HEK293 (cell line): ENCODE results near the gene LLCFC1.

ENCODE experiments used
- CTCF ChIA-PET: fragments of 350-600 bp; formaldehyde crosslinking; extraction: SDS; loops from one replicate; lab custom pipeline; 2021; ENCODE audit warnings: antibody characterized with exemption; lab: Yijun Ruan, JAX
- POLR2A ChIA-PET: fragments of 300-600 bp; formaldehyde crosslinking; extraction: SDS; loops from one replicate; lab custom pipeline; 2020; ENCODE audit warnings: antibody characterized with exemption, inconsistent platforms; lab: Yijun Ruan, JAX
- H3K27ac ChIP-seq: fragments of 200-500 bp; sonication (Bioruptor generic); 2 replicates; pipeline ENCODE4 v1.5.1; 2014; ENCODE audit warnings: low read depth, low read length, control low read depth, inconsistent platforms; ENCODE audit errors: extremely low read depth
- H3K36me3 ChIP-seq, 2 experiments: fragments of 200-500 bp in 1 of 2; sonication (Bioruptor generic) in 1 of 2; 1 replicate in 1 of 2; 2 replicates in 1 of 2; pipeline ENCODE4 v1.5.1; 2014 to 2017; ENCODE audit warnings: inconsistent platforms in 2 of 2, low read length in 2 of 2; ENCODE audit not compliant: control insufficient read depth in 2 of 2, insufficient read depth in 1 of 2
- H3K4me1 ChIP-seq: fragments of 200-500 bp; sonication (Bioruptor generic); 2 replicates; pipeline ENCODE4 v1.5.1; 2014; ENCODE audit warnings: mild to moderate bottlenecking, low read length, inconsistent platforms; ENCODE audit not compliant: control insufficient read depth, insufficient read depth
- H3K4me3 ChIP-seq: 2 replicates; pipeline ENCODE4 v1.5.1; 2011; ENCODE audit warnings: low read depth, mild to moderate bottlenecking, control low read depth, low read length, moderate library complexity
- H3K9me3 ChIP-seq: fragments of 200-500 bp; sonication (Bioruptor generic); 2 replicates; pipeline ENCODE4 v1.5.1; 2014; ENCODE audit warnings: low read depth, low read length, inconsistent platforms; ENCODE audit not compliant: control insufficient read depth, insufficient read depth
- SCRT1 ChIP-seq: fragments of 450-650 bp; formaldehyde crosslinking; IDR thresholded peaks from 2 replicates; pipeline ENCODE4 v1.5.1; 2016; ENCODE audit warnings: missing biosample characterization, missing genetic modification characterization, borderline replicate concordance
- SP7 ChIP-seq: fragments of 450-650 bp; formaldehyde crosslinking; IDR thresholded peaks from 2 replicates; pipeline ENCODE4 v1.5.1; 2016; ENCODE audit warnings: missing biosample characterization, missing genetic modification characterization
- ZBTB17 ChIP-seq: fragments of 450-650 bp; formaldehyde crosslinking; IDR thresholded peaks from 2 replicates; pipeline ENCODE4 v1.5.1; 2016; ENCODE audit warnings: missing biosample characterization, missing genetic modification characterization
- ZBTB48 ChIP-seq: fragments of 450-650 bp; formaldehyde crosslinking; IDR thresholded peaks from 2 replicates; pipeline ENCODE4 v1.5.1; 2016; ENCODE audit warnings: missing biosample characterization, missing genetic modification characterization
- ZFP37 ChIP-seq: fragments of 450-650 bp; formaldehyde crosslinking; IDR thresholded peaks from 2 replicates; pipeline ENCODE4 v1.5.1; 2016; ENCODE audit warnings: missing biosample characterization, missing genetic modification characterization
- ZFP69B ChIP-seq: fragments of 450-650 bp; formaldehyde crosslinking; IDR thresholded peaks from 2 replicates; pipeline ENCODE4 v1.5.1; 2016; ENCODE audit warnings: missing biosample characterization, missing genetic modification characterization
- ZNF133 ChIP-seq: fragments of 450-650 bp; formaldehyde crosslinking; IDR thresholded peaks from 2 replicates; pipeline ENCODE4 v1.5.1; 2016; ENCODE audit warnings: missing biosample characterization, missing genetic modification characterization
- ZNF37A ChIP-seq: fragments of 450-650 bp; IDR thresholded peaks from 2 replicates; pipeline ENCODE4 v1.5.1; 2018; ENCODE audit warnings: missing biosample characterization, missing genetic modification characterization
- ZNF473 ChIP-seq: fragments of 450-650 bp; formaldehyde crosslinking; IDR thresholded peaks from 2 replicates; pipeline ENCODE4 v1.5.1; 2017; ENCODE audit warnings: missing biosample characterization, missing genetic modification characterization
- ZNF530 ChIP-seq: fragments of 450-650 bp; formaldehyde crosslinking; IDR thresholded peaks from 2 replicates; pipeline ENCODE4 v1.5.1; 2016; ENCODE audit warnings: low read depth, missing biosample characterization, missing genetic modification characterization
- ZNF555 ChIP-seq: fragments of 450-650 bp; formaldehyde crosslinking; conservative IDR thresholded peaks from 2 replicates; pipeline ENCODE4 v1.5.1; 2017; ENCODE audit warnings: missing biosample characterization, mild to moderate bottlenecking, missing genetic modification characterization, inconsistent platforms
- ZNF580 ChIP-seq: fragments of 450-650 bp; formaldehyde crosslinking; IDR thresholded peaks from 2 replicates; pipeline ENCODE4 v1.5.1; 2016; ENCODE audit warnings: missing biosample characterization, missing genetic modification characterization
- ZNF626 ChIP-seq: fragments of 450-650 bp; sonication (Bioruptor Pico); formaldehyde crosslinking; IDR thresholded peaks from 2 replicates; pipeline ENCODE4 v1.5.1; 2018; ENCODE audit warnings: missing biosample characterization, missing genetic modification characterization, inconsistent platforms
- ZNF768 ChIP-seq: fragments of 450-650 bp; formaldehyde crosslinking; IDR thresholded peaks from 2 replicates; pipeline ENCODE4 v1.5.1; 2018; ENCODE audit warnings: missing biosample characterization, mild to moderate bottlenecking, missing genetic modification characterization
- ZSCAN5A ChIP-seq: fragments of 450-650 bp; formaldehyde crosslinking; IDR thresholded peaks from 2 replicates; pipeline ENCODE4 v1.5.1; 2016; ENCODE audit warnings: missing biosample characterization, missing genetic modification characterization
- ZXDB ChIP-seq: fragments of 450-650 bp; formaldehyde crosslinking; IDR thresholded peaks from 2 replicates; pipeline ENCODE4 v1.5.1; 2016; ENCODE audit warnings: missing biosample characterization, missing genetic modification characterization
- TF ChIP-seq, protein P1 (sequence below): fragments of 450-650 bp; formaldehyde crosslinking; IDR thresholded peaks from 2 replicates; pipeline ENCODE4 v1.5.1; 2016; ENCODE audit warnings: missing biosample characterization, missing genetic modification characterization
- TF ChIP-seq, protein P2 (sequence below): fragments of 450-650 bp; formaldehyde crosslinking; IDR thresholded peaks from 2 replicates; pipeline ENCODE4 v1.5.1; 2017; ENCODE audit warnings: missing biosample characterization, mild to moderate bottlenecking, missing genetic modification characterization, moderate library complexity

Gene LLCFC1

GRCh38 chr7:142939226-142939910 lies at the start of gene LLCFC1:
TSS of gene LLCFC1 (plus strand) at chr7:142939484. CDS start at chr7:142939622, 138 bp downstream.
- no peaks in the 10 kb centered on the region for H3K4me1 ChIP-seq
- H3K9me3 ChIP-seq = no peaks in the 10 kb centered on the region
- TF ChIP-seq, protein P1, sequence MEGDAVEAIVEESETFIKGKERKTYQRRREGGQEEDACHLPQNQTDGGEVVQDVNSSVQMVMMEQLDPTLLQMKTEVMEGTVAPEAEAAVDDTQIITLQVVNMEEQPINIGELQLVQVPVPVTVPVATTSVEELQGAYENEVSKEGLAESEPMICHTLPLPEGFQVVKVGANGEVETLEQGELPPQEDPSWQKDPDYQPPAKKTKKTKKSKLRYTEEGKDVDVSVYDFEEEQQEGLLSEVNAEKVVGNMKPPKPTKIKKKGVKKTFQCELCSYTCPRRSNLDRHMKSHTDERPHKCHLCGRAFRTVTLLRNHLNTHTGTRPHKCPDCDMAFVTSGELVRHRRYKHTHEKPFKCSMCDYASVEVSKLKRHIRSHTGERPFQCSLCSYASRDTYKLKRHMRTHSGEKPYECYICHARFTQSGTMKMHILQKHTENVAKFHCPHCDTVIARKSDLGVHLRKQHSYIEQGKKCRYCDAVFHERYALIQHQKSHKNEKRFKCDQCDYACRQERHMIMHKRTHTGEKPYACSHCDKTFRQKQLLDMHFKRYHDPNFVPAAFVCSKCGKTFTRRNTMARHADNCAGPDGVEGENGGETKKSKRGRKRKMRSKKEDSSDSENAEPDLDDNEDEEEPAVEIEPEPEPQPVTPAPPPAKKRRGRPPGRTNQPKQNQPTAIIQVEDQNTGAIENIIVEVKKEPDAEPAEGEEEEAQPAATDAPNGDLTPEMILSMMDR = peak; percentile 29; the same call in 1 of the 2 replicates
- TF ChIP-seq ZNF768 (tag by site-specific recombination) = no peak
- ChIA-PET CTCF (interaction anchor here (0.6 to 1.1 kb wide), 10 partner anchors 12 to 1738 kb away, joined by 3 to 5 read pairs (median 3); no protein-coding TSS in a partner anchor), POLR2A (no interaction called here)
- H3K27ac ChIP-seq = no peak within 1 kb of the TSS
- H3K4me3 ChIP-seq = no peak within 1 kb of the TSS
- no peaks in the 10 kb centered on the region for H3K36me3 ChIP-seq

DNA sequence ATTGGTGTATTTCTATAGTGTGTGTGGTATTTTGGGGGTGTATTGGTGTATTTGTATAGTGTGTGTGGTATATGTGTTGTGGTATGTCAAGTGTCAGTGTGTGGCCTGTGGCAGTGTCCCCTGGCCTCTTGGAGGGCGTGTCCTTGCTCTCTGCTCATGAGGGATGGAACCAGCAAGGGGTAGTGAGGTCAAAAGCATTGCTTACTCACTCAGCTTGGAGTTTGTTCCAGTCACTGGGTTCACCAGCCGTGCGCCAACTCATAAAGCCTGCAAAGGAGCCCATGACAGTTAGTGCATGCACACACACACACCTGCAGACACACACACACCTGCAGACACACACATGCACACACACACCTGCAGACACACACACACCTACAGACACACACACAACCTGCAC lies 49.5 kb upstream of the LLCFC1 start:
- no peak for TF ChIP-seq ZSCAN5A (tag by site-specific recombination)
- TF ChIP-seq, protein P2, sequence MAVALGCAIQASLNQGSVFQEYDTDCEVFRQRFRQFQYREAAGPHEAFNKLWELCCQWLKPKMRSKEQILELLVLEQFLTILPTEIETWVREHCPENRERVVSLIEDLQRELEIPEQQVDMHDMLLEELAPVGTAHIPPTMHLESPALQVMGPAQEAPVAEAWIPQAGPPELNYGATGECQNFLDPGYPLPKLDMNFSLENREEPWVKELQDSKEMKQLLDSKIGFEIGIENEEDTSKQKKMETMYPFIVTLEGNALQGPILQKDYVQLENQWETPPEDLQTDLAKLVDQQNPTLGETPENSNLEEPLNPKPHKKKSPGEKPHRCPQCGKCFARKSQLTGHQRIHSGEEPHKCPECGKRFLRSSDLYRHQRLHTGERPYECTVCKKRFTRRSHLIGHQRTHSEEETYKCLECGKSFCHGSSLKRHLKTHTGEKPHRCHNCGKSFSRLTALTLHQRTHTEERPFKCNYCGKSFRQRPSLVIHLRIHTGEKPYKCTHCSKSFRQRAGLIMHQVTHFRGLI (tag by site-specific recombination) = no peak
- TF ChIP-seq ZFP37 (tag by site-specific recombination) = no peak
- TF ChIP-seq ZNF37A = no peak
- no peak for TF ChIP-seq ZNF555 (tag by site-specific recombination)
- no peak for TF ChIP-seq ZFP69B (tag by site-specific recombination)
- TF ChIP-seq SP7 (tag by site-specific recombination) = no peak
- no peak for TF ChIP-seq ZNF626 (tag by site-specific recombination)
- TF ChIP-seq ZNF530 (tag by site-specific recombination) = no peak
- TF ChIP-seq ZBTB17 (tag by site-specific recombination) = no peak
- no peak for TF ChIP-seq ZNF133 (tag by site-specific recombination)
- no peak for TF ChIP-seq ZNF473 (tag by site-specific recombination)
- TF ChIP-seq SCRT1 = no peak
- TF ChIP-seq ZNF580 (tag by site-specific recombination) = no peak
- TF ChIP-seq ZXDB (tag by site-specific recombination) = no peak
- TF ChIP-seq ZBTB48 (tag by site-specific recombination) = no peak
- POLR2A ChIA-PET = no interaction called here
- CTCF ChIA-PET = no interaction called here

More for the DNA sequence above, 49.5 kb upstream of the LLCFC1 start:
- Histone ChIP-seq H3K9me3 (no peaks in the 10 kb centered on the region), H3K36me3 (no peaks in the 10 kb centered on the region), H3K4me3 (no peak overlapping the region), H3K4me1 (no peaks in the 10 kb centered on the region), H3K27ac (no peak overlapping the region)
